ENCODE measurements around the gene EREG. TPM values are rescaled to one million over a fixed set of nuclear protein-coding genes. Genes with fewer than 3 reads are reported as not detected.

Gene EREG
- total and polyA plus RNA-seq, 2 of the 8 experiments (the other 6 are each of a cell fraction or from before 2014, with no cell fraction given): not detected

GRCh38 chr4:74375824-74376426, 11.0 kb downstream of the EREG start (continued):
- no peak for TF ChIP-seq BCL11A (IDR thresholded peaks at IDR 0.05; ENCODE audit: low read depth in 2 of 2, low read length in 2 of 2)
- no peak for TF ChIP-seq JUN (IDR thresholded peaks at IDR 0.05; ENCODE audit: low read depth, low read length)
- TF ChIP-seq HDAC6 (IDR thresholded peaks at IDR 0.05; ENCODE audit: low read depth, low read length): no peak
- no peak for TF ChIP-seq GTF2F1 (IDR thresholded peaks at IDR 0.05; ENCODE audit: borderline replicate concordance, low read depth, low read length)
- TF ChIP-seq RAD21 (IDR thresholded peaks at IDR 0.05 in 1 of 2, conservative IDR thresholded peaks at IDR 0.05 in 1 of 2; ENCODE audit: low read depth in 2 of 2, low read length in 2 of 2): no peak
